Activated T-helper 2 cell treated with anti-CD3 and anti-CD28 coated beads, Interferon-gamma antibody, Interleukin-2, Interleukin-4, amounts not matched to agents 10 μg/mL and 5 μg/mL and 100 μg/mL, durations not matched to agents 14 hours and 24 hours and 36 hours (primary cell): ENCODE measurements around the gene RARRES2. TPM values are rescaled to one million over a fixed set of nuclear protein-coding genes. Genes with fewer than 3 reads are reported as not detected.
"Not testable (repeated sequence)": the region's sequence is repeated elsewhere in the genome, so short reads cannot be mapped to it uniquely, and the experiment has no call there.

Experiments
- DNase-seq: peaks from one replicate; pipeline ENCODE4 v3.0.0; 2021; ENCODE audit warnings: low spot score
- H3K27ac Mint-ChIP-seq: one replicate; pipeline ENCODE4 v1.8.0; 2021; ENCODE audit warnings: mixed read lengths
- H3K27me3 Mint-ChIP-seq: one replicate; pipeline ENCODE4 v1.8.0; 2021; ENCODE audit warnings: low read depth, mixed read lengths
- H3K36me3 Mint-ChIP-seq: one replicate; pipeline ENCODE4 v1.8.0; 2021; ENCODE audit warnings: low read depth, mixed read lengths
- H3K4me1 Mint-ChIP-seq: one replicate; pipeline ENCODE4 v1.8.0; 2021; ENCODE audit warnings: low read depth, mixed read lengths
- H3K4me3 Mint-ChIP-seq: one replicate; pipeline ENCODE4 v1.8.0; 2021; ENCODE audit warnings: low read depth, mild to moderate bottlenecking, moderate library complexity, mixed read lengths
- H3K9me3 Mint-ChIP-seq: one replicate; pipeline ENCODE4 v1.8.0; 2021; ENCODE audit warnings: mixed read lengths
- intact Hi-C: fragments of 100-400 bp; cut with micrococcal nuclease; formaldehyde crosslinking; loops from one replicate; pipeline ENCODE4 v1.15.1; 2023
- total RNA-seq: library from RNA; stranded (reverse); gene quantifications from 2 replicates; pipeline ENCODE4 v1.2.3, GENCODE V29; 2022

Gene RARRES2
- total RNA-seq, 1 donor from 2014 or later: not detected

DNA sequence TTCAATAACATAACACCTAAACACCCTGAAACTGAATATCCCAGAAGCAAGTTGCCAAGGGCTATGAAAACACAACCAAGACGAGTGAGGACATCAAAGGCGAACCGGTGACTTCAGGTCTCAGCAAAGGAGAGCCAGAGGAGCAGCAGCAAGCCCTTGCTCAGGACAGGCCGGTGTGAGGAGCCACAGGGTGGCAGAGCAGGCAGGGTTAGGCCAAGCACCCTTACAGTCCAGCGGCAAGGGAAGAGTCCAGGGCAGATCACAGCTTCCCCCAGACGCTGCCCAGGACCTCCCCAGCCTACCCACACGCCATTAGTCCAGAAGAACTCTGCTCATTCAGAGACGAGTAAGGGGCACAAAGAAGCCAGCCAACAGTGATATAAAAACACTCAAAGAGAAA, 45.8 kb downstream of the RARRES2 start:
- H3K27ac Mint-ChIP-seq, H3K4me3 Mint-ChIP-seq, H3K9me3 Mint-ChIP-seq, intact Hi-C loops, H3K4me1 Mint-ChIP-seq, H3K36me3 Mint-ChIP-seq, H3K27me3 Mint-ChIP-seq, DNase-seq: not testable (repeated sequence)

DNA sequence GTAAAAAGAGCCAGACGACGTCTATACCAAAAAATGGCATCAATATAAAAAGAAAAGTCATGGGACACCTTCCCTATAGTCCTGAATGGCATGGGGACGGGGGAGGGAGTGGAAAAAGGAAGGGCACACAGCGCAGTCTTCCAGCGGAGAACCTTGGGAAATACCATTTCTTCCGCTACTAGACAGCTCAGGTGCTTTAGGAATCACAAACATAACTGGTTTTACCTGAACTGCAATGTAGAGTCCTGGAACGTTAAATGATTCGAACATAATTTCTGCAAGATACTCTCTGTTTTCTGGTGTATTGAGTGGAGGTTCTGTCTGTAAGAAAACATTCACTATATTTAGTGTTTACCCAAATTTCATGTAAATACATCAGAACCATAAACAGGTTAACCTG, 46.4 kb downstream of the RARRES2 start:
- DNase-seq, H3K27me3 Mint-ChIP-seq, H3K4me1 Mint-ChIP-seq, H3K27ac Mint-ChIP-seq, H3K9me3 Mint-ChIP-seq, H3K4me3 Mint-ChIP-seq, H3K36me3 Mint-ChIP-seq, intact Hi-C loops: not testable (repeated sequence)

- H3K27ac Mint-ChIP-seq, H3K9me3 Mint-ChIP-seq, H3K27me3 Mint-ChIP-seq, DNase-seq, intact Hi-C loops, H3K4me1 Mint-ChIP-seq, H3K4me3 Mint-ChIP-seq, H3K36me3 Mint-ChIP-seq: not testable (repeated sequence)
These were observed 51.1 kb downstream of the RARRES2 start for GRCh38 chr7:150290317-150290716.

DNA sequence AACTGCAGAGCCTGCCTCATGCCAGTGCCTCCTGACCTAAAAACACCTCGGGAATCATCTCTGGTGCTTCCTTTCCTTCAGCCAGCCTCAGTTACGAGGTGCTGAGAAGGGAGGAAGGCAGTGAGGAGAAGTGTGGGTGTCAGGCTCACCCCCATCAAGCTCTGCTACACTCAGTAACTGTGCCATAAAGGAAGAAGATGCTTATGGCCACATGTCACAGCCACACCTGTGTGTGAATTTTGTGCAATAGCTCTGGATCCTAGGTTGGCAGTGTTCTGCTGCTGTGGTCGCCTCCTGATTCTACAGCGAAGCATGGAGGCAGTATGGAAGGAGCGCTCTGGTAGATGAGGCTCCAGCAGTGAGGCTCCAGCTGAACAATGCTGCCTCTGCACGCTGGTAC, 52.6 kb downstream of the RARRES2 start:
- not testable (repeated sequence) for H3K4me1 Mint-ChIP-seq, H3K9me3 Mint-ChIP-seq, DNase-seq, H3K4me3 Mint-ChIP-seq, H3K36me3 Mint-ChIP-seq, H3K27ac Mint-ChIP-seq, H3K27me3 Mint-ChIP-seq
- intact Hi-C loops: loop anchor here (5.0 kb wide), 1 partner anchor 133 kb away; no protein-coding TSS in a partner anchor

Other genes with a start within 250 kb of the RARRES2 start
- gene LRRC61, start 18.3 kb downstream of the RARRES2 start, total RNA-seq: 22.7 and 25.8 TPM in 2 replicates
- gene ACTR3C, start 18.1 kb downstream of the RARRES2 start, total RNA-seq: 7.0 and 7.9 TPM in 2 replicates
- 81.5 and 82.2 TPM in 2 replicates for gene REPIN1, start 27.2 kb upstream of the RARRES2 start, total RNA-seq
- 4.5 and 5.5 TPM in 2 replicates for gene ZNF775, start 37.7 kb upstream of the RARRES2 start, total RNA-seq
- gene GIMAP8, start 109.0 kb upstream of the RARRES2 start, total RNA-seq: 6.1 and 7.0 TPM in 2 replicates
- 22.6 and 24.1 TPM in 2 replicates for gene GIMAP7, start 173.2 kb upstream of the RARRES2 start, total RNA-seq
- gene GIMAP4, start 225.8 kb upstream of the RARRES2 start, total RNA-seq: 36.7 and 39.1 TPM in 2 replicates